Vagina (tissue), 2 donors: ENCODE data around the gene SSX2IP.

ENCODE experiments used
- POLR2A ChIP-seq, 2 donors: fragments of 450-650 bp; IDR thresholded peaks; one replicate each; pipeline ENCODE4 v1.6.1; 2017; ENCODE audit warnings: antibody characterized with exemption in 2 of 2, mild to moderate bottlenecking in 2 of 2, moderate library complexity in 2 of 2
- TF ChIP-seq, protein P1 (sequence below), 3 experiments: fragments of 450-650 bp in 2 of 3; fragments of 200-600 bp in 1 of 3; sonication (generic) in 1 of 3; IDR thresholded peaks; one replicate each; pipeline ENCODE4 v1.5.1; 2017 to 2019; ENCODE audit warnings: antibody characterized with exemption in 3 of 3, mild to moderate bottlenecking in 2 of 3, moderate library complexity in 2 of 3

GRCh38 chr1:84702143-84702542 lies 11.9 kb upstream of the SSX2IP start:
- TF ChIP-seq, protein P1, sequence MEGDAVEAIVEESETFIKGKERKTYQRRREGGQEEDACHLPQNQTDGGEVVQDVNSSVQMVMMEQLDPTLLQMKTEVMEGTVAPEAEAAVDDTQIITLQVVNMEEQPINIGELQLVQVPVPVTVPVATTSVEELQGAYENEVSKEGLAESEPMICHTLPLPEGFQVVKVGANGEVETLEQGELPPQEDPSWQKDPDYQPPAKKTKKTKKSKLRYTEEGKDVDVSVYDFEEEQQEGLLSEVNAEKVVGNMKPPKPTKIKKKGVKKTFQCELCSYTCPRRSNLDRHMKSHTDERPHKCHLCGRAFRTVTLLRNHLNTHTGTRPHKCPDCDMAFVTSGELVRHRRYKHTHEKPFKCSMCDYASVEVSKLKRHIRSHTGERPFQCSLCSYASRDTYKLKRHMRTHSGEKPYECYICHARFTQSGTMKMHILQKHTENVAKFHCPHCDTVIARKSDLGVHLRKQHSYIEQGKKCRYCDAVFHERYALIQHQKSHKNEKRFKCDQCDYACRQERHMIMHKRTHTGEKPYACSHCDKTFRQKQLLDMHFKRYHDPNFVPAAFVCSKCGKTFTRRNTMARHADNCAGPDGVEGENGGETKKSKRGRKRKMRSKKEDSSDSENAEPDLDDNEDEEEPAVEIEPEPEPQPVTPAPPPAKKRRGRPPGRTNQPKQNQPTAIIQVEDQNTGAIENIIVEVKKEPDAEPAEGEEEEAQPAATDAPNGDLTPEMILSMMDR (IDR thresholded peaks at IDR 0.05): no peak
- TF ChIP-seq POLR2A (IDR thresholded peaks at IDR 0.05): no peak
